ENCODE measurements around the gene PROX1. TPM values are rescaled to one million over a fixed set of nuclear protein-coding genes. Genes with fewer than 3 reads are reported as not detected.

The PROX1 gene
- polyA plus RNA-seq, 1 donor (not counting 4 experiments of a cell fraction or from before 2014, with no cell fraction given): 0.20 TPM

DNA sequence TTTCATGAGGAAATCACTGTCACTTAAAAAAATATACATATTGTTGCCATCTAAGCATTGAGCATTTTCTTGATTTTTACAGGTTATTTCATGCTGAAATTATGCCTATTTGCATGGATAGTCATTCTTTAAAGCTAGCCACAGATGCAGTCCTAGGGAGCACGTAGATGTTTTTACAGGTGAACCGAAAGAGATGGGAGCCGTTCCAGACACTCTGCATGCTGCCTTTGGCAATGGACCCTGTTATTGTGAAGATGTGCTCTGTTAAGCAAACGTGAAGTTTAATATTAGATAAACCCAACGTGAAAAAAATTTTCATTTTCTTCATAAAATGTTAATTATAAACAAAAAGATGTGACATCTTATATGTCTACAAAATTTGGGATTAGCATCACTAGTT, 7.1 kb downstream of the PROX1 start:
- DNase-seq (ENCODE audit: low read depth, low spot score) (no peak), FAIRE-seq (no peak)
- dilution Hi-C loops (cut with MboI; ENCODE audit: extremely low pct_ligation_motif_present, low sequenced_read_pairs): no loop called here
- Histone ChIP-seq H3K4me2 (ENCODE audit: control insufficient read depth, extremely low read depth, insufficient read depth, low read depth, low read length) (no peak overlapping the region), H3K79me2 (ENCODE audit: control insufficient read depth, insufficient read depth, low read length) (no peaks in the 10 kb centered on the region), H3K4me3 (ENCODE audit: control insufficient read depth in 2 of 3, extremely low read depth in 1 of 3, insufficient read depth in 2 of 3, low read depth in 1 of 3, low read length in 3 of 3) (no peak overlapping the region), H3K9ac (ENCODE audit: control insufficient read depth, extremely low read depth, insufficient read depth, low read length) (no peak overlapping the region), H3K9me1 (ENCODE audit: control insufficient read depth, extremely low read depth, insufficient read depth, low read length) (no peaks in the 10 kb centered on the region), H3K27ac (ENCODE audit: control insufficient read depth, insufficient read depth, low read length) (no peak overlapping the region), H3K9me3 (ENCODE audit: control insufficient read depth, low read depth, low read length) (no peaks in the 10 kb centered on the region), H2AFZ (ENCODE audit: control insufficient read depth, low read length) (no peak overlapping the region), H3K4me1 (ENCODE audit: control insufficient read depth, extremely low read depth, insufficient read depth, low read length) (no peaks in the 10 kb centered on the region), H3K27me3 (ENCODE audit: control insufficient read depth, extremely low read depth, insufficient read depth, low read length) (peaks cover 7% of the 10 kb centered on the region), H3K36me3 (ENCODE audit: control insufficient read depth in 2 of 2, extremely low read depth in 1 of 2, insufficient read depth in 2 of 2, low read length in 2 of 2) (no peaks in the 10 kb centered on the region), H4K20me1 (ENCODE audit: control insufficient read depth, extremely low read depth, insufficient read depth, low read length) (no peaks in the 10 kb centered on the region)
- TF ChIP-seq, protein P1, sequence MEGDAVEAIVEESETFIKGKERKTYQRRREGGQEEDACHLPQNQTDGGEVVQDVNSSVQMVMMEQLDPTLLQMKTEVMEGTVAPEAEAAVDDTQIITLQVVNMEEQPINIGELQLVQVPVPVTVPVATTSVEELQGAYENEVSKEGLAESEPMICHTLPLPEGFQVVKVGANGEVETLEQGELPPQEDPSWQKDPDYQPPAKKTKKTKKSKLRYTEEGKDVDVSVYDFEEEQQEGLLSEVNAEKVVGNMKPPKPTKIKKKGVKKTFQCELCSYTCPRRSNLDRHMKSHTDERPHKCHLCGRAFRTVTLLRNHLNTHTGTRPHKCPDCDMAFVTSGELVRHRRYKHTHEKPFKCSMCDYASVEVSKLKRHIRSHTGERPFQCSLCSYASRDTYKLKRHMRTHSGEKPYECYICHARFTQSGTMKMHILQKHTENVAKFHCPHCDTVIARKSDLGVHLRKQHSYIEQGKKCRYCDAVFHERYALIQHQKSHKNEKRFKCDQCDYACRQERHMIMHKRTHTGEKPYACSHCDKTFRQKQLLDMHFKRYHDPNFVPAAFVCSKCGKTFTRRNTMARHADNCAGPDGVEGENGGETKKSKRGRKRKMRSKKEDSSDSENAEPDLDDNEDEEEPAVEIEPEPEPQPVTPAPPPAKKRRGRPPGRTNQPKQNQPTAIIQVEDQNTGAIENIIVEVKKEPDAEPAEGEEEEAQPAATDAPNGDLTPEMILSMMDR (optimal IDR thresholded peaks at IDR 0.05 in 1 of 3, IDR thresholded peaks at IDR 0.05 in 1 of 3, conservative IDR thresholded peaks at IDR 0.05 in 1 of 3; ENCODE audit: extremely low read depth in 1 of 3, insufficient read depth in 2 of 3, low read length in 3 of 3): no peak
- TF ChIP-seq EZH2 (IDR thresholded peaks at IDR 0.05; ENCODE audit: low read length): no peak

DNA sequence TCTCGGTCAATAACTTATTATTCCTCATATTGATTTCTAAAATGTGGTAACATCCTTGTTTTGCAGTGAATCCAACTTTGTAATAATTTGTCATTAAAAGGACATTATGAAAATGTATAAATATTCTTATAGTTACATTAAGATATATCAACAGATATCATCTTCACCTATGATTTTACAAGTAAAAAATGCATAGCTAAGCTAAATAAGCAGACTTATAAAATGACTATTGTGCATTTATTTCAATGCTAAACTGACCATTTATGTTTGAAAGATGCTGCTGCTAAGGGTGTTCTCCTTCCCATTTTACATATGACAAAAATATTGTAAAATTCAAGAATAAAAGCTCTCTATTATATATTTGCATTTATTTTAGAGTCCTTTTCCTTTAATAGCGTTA, 7.8 kb downstream of the PROX1 start:
- Histone ChIP-seq H4K20me1 (ENCODE audit: control insufficient read depth, extremely low read depth, insufficient read depth, low read length) (no peaks in the 10 kb centered on the region), H3K27ac (ENCODE audit: control insufficient read depth, insufficient read depth, low read length) (no peak overlapping the region), H3K36me3 (ENCODE audit: control insufficient read depth in 2 of 2, extremely low read depth in 1 of 2, insufficient read depth in 2 of 2, low read length in 2 of 2) (no peaks in the 10 kb centered on the region), H2AFZ (ENCODE audit: control insufficient read depth, low read length) (no peak overlapping the region), H3K9ac (ENCODE audit: control insufficient read depth, extremely low read depth, insufficient read depth, low read length) (no peak overlapping the region), H3K4me1 (ENCODE audit: control insufficient read depth, extremely low read depth, insufficient read depth, low read length) (no peaks in the 10 kb centered on the region), H3K4me2 (ENCODE audit: control insufficient read depth, extremely low read depth, insufficient read depth, low read depth, low read length) (no peak overlapping the region), H3K27me3 (ENCODE audit: control insufficient read depth, extremely low read depth, insufficient read depth, low read length) (no peaks in the 10 kb centered on the region), H3K9me1 (ENCODE audit: control insufficient read depth, extremely low read depth, insufficient read depth, low read length) (no peaks in the 10 kb centered on the region), H3K4me3 (ENCODE audit: control insufficient read depth in 2 of 3, extremely low read depth in 1 of 3, insufficient read depth in 2 of 3, low read depth in 1 of 3, low read length in 3 of 3) (no peak overlapping the region), H3K79me2 (ENCODE audit: control insufficient read depth, insufficient read depth, low read length) (no peaks in the 10 kb centered on the region), H3K9me3 (ENCODE audit: control insufficient read depth, low read depth, low read length) (no peaks in the 10 kb centered on the region)
- dilution Hi-C loops (cut with MboI; ENCODE audit: extremely low pct_ligation_motif_present, low sequenced_read_pairs): no loop called here
- no peak for TF ChIP-seq EZH2 (IDR thresholded peaks at IDR 0.05; ENCODE audit: low read length)
- TF ChIP-seq, protein P1 (optimal IDR thresholded peaks at IDR 0.05 in 1 of 3, IDR thresholded peaks at IDR 0.05 in 1 of 3, conservative IDR thresholded peaks at IDR 0.05 in 1 of 3; ENCODE audit: extremely low read depth in 1 of 3, insufficient read depth in 2 of 3, low read length in 3 of 3): no peak
- FAIRE-seq (no peak), DNase-seq (ENCODE audit: low read depth, low spot score) (no peak)

All from keratinocyte (primary cell).